GM21737 (cell line): ENCODE data around the gene GNPTG.
A peak's percentile ranks its signal among the peaks of the same experiment; 100 is the strongest.

Experiments used
- ATAC-seq: cut with Tn5 transposase; IDR thresholded peaks from one replicate; pipeline ENCODE4 v1.9.1; 2021; ENCODE audit warnings: mild to moderate bottlenecking, moderate library complexity; ENCODE audit not compliant: unreplicated experiment

Gene GNPTG

DNA sequence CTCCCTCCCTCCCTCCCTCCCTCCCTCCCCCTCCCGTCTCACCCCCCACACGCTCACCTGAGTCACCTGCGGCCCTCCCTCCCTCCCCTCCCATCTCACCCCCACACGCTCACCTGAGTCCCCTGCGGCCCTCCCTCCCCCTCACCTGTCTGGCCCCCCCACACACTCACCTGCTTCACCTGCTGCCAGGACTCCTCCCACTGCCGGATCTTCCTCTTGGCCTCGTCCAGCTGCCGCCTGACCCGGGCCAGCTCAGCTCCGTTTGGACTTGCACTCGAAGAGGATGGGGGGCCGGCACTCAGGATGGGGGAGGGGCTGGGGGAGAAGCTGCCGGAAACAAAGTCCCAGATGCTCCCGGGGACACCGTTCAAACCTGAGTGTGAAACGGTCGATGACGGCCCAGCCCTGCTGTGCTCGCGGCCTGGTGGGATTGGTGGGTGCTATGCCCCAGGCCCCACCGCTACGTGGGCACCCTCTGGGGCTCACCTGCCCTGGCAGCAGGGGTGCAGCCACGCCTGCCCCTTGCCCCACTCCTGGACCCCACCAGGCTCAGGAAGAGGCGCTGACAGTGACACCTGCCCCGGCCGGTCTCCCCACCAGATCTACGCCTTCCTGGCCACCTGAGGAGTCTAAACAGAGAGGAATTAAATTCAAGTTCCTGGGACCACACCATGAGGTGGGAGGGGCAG lies 15.9 kb downstream of the GNPTG start:
- no peak for ATAC-seq

DNA sequence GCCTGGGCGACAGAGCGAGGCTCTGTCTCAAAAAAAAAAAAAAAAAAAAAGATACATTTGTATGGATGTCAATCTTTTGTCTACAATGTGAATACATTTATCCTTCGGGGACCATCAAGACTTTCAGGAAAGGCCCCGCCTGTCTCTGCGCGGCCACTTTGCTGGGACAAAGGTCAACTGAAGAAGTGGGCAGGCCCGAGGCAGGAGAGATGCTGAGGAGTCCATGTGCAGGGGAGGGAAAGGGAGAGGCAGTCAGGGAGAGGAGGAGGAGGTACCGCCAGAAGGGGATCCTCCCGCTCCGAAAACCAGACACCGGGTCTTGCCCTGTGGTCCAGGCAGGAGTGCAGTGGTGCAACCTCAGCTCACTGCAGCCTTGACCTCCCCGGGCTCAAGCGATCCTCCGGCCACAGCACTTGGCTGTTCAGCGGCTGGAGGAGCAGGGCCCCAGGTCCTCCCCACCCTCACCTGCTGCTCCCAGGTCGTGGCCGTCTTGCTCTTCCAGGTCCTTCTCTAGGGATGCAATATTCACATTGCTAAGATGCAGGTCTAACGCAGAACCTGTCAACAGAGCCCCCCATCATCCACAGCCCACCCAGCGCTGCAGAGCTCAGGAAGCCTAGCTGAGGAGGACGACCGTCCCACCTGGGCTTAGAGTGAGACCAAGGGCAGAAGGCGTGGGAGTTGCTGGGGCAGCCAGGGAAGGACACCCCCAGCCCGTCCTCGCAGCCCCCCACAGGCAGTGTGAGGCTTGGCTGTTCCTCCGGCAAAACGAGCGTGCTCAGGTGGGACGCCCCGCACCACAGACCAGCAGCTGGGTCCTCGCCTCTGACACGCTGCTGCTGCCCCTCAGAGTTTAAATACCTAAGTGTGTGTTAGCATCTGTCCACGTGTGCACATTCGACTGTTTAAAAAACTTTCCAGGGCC lies 19.6 kb downstream of the GNPTG start:
- ATAC-seq, result no peak

DNA sequence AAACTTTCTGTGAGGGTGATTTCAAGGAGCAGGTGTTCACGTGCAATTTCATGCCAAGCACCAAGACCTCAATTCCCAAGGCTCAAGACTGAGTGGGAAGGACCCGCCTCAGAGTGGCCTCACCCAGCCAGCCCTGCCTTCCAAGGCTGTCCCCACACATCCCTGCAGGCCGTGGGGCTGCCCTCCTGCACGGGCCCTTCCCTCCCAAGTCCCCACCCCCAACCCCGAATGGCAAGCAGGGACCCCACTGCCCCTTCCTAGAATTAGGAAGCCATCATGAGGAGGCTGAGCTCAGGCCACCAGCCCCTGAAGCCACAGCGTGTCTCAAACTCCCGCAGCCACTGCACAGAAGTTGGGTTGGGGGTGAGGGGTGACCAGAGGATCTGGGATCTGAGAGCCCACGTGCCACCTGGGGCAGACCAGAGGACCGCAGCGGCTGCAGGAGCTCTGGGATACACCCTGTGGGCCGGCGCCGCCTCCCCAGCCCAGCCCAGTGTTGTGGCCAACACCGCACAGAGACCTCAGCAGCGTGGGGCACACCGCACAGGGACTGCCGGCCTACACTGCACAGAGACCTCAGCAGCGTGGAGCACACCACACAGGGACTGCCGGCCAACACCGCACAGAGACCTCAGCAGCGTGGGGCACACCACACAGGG lies 20.7 kb downstream of the GNPTG start:
- ATAC-seq, result no peak

DNA sequence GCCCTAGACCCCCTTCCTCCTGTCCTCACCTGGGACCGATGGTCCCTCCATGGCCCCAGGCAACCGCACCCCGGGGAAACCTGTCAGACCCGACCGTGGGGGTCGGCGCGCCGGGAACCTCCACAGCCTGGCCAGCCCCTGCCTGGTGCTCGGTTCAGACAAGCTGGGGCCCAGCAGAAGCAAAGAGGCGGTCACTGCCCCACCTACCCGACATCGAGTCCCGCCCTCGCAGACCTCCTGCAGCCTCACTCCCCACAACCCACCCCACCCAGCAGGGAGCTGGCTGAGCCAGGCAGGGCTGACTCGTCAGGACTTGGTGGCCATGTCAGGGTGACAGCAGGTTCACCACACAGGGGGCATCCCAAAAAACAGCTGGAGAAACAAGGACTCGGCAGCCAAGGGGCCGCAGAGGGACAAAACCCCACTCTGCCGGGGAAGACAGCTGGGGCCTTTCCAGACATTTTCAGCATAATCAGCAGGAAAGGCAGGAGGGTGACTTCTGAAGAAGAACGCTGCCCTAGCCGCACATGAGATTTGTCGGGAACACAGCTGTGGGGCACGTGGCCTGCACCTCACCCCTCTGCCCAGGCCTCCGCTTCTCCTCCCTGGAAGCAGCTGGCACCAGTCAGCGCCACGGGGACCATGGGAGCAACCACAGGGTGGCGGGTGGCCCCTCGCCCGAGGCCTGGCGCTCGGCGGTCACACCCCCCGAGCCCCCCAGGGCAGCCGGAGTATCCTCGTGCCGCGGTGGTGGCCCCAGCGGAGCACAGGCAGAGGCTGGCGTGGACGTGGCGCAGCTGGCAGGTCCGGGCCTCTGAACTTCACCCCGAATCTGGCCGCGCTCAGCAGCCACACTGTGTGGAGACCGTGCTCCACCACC lies 22.9 kb downstream of the GNPTG start:
- no peak for ATAC-seq

DNA sequence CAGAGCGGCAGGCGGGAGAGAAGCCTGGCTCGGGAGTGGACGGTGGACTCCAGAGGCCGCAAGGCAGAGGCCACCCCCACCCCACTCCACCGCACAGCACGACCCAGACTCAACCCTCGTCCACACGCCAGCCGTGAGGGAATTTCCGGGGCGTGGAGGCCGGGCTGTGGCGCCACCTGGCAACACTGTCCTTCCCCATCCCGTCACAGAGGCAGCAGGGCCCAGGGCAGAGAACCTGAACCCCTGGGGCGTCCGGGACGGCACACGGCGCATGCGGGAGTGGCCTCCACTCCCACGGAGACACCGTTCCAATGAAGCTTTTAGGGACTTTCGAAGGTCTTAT lies 23.5 kb downstream of the GNPTG start:
- ATAC-seq, result no peak

DNA sequence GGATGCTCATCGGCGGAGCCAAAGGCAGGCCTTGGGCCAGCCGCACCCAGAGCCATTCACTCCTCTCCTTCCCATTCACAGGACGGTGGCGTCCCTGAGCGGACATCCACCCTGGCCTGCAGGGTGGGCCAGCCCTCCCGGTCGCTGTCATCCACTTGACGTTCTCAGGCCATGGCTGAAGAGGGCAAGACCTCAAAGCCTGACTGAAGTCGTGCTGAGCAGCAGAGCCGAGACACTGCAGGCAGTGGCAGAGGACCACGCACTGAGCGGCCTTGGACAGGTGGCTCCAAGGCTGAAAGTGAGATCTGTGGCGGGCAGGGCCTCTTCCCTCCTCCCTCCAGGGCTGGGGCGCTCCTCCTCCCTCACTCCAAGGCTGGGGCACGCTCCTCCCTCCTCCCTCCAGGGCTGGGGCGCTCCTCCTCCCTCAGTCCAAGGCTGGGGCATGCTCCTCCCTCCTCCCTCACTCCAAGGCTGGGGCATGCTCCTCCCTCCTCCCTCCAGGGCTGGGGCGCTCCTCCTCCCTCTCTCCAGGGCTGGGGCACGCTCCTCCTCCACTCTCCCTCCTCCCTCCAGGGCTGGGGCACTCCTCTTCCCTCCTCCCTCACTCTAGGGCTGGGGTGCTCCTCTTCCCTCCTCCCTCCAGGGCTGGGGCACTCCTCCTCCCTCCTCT lies 24.1 kb downstream of the GNPTG start:
- ATAC-seq, result no peak

DNA sequence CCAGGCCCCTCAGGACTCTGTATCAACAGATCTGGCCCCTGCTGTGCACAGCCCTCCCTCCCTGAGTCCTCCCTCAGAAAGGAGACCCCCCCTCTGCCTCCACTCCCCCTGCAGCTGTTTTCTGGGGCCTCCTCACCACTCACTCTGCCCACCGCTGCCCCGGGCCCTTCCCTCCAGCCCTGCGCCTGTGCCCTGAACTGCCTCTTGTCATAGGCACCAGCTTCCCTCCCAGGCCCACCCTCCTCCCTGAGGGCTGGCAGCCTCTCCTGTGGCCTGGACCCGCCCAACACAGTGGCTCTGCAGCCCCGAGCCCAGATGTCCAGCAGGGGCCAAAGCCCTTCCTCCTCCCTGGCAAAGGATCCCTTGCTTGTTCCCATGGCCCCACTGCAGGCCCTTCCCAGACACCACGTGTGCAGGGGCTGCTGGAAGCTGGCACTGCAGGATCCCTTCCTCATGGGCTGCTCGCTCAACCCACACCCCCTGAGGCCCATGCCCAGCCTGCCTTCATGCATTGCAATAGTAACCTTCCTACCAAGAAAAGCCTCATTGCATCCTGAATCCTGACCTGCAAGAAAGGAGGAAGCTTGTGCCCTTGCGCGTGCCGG lies 25.8 kb downstream of the GNPTG start:
- no peak for ATAC-seq

DNA sequence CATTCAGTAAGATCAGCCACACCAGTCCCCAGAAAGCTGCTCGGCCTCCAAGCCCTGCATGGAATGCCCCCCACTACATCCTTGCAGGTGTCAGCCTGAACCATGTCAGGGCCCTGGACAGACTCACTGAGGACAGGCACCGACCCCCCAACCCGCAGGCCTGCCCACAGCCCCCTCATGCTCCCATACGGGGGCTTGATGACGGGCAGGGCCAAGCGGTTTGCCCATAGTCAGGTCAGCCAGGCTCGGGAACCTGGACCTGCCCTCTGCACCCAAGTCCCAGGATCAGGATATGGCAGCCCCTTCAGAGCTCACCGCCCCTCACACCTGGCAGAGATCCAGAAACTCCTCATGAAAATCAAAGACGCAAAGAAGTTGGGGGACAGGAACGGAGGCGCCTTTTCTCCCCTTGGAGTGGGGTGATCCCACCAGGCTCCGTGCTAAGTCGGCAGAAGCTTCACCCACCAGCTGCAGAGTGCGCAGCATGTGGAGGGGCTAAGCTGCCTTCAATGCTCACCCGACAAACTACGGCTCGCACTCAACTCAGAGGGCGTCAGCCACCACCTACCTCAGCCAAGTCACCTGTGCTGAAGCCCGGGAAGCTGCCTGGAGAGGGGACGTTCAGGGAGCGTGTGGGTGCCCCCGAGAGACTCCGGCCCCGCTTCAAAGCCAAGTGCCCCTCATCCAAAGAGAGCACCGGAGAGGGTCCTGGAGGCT lies 26.5 kb downstream of the GNPTG start:
- ATAC-seq, result no peak

DNA sequence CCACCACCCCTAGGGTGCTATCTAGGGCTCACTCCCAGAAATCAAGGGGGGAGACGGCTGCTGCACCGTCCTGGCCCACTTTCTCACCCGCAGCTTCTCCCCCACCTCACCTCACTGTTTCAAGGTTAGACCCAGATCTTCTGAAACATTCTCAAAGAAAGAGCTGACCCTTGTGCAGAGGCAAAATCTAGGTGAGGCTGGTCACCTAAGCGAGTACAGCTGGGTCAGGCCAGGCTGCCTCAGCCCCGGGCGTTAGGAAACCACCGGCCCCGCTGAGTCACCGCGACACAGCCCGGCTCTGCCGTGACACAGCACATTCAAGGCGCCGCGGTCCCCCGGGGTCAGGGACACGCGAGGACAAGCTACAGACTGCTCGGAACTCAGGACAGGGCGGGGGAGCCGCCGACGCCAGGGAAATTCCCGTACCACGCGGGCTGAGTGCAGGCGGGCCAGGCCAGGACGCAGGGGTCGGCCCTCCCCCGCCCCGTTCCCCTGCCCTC lies 27.1 kb downstream of the GNPTG start:
- ATAC-seq, result peak; percentile 36

DNA sequence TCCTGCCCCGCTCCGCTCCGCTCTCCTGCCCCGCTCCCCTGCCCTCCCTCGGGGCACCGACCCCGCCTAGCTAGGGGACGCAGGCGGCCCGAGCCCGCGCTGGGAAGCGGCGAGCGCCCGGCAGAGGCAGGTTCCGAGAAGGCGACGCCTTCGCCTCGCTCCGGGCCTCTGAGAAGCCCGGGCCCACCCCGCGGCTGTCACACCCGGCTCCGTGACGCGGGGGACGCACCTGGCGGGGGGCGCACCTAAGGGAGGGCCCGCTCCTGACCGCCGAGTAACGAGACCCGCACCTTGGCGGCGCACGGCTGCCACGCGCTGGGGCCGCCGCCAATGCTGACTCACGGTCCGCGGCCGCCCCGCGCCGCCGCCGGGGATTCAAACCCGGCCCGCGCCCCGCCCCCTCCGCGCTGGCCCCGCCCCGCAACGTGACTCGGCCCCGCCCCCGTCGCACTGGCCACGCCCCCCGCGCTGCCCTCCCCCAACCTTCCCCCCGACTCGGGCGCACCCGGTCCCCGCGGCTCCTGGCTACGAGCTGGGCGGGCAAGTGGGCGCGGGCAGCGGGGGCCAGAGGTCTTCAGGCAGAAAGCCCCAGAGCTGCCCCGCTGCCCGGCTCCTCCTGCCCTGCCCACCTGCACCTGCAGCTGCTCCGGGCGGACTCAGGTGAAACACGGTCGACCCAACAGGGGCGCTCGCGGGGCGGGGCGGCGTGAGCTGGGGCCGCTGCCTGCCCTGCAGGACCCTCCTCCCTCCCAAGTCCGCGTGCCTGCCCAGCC lies 27.8 kb downstream of the GNPTG start:
- peak; percentile 49 for ATAC-seq

DNA sequence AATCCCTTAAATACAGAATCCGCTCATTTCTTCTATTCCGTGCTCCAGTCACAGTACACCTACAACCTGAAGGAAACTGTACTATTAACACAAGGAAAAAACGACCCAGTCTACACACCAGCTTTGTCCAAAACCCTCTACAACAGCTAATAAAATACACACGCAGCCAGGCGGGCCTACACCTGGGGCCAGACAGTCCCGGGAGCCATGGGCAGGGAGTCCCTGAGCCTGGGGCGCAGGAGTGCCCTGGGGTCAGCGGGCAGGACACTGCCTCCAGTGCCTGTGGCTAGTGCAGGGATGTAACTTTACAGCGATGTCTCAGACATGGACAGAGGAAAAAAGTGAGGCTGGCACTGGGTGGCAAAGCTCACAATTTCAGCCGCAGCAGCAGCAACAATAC lies 28.5 kb downstream of the GNPTG start:
- no peak for ATAC-seq

DNA sequence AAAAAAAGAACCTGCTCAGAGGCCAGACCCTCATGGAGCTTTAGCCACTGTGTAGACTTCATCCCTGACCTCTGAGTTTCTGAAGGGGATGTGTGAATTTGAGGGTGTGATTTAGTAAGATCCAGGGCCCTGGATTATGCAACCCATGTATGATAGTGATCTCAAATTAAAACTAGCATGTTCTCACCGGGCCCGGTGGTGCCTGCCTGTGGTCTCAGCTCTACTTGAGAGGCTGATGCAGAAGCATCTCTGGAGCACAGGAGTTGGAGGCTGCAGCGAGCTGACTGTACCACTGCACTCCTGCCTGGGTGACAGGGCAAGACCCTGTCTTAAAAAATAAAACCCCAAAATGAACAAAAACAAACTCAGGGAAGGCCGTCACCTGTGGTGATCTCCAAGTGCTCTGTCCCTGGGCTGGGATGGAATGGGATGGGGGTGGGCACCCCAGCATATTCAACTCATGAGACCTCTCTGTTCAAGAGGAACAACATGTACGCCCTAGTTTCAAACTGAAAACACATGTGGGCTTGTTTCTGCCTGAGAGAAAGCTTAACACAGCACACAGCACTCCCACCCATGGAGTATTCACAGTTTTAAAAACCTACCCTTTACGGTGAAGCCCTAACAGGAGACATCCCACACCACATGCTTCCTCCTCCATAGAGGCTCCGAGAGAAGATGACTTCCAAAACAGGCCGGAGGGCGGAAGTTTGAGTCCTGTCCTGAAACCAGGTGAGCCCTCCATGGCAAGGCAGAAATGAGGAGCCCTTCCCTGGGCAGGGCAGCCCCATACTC lies 30.1 kb downstream of the GNPTG start:
- no peak for ATAC-seq

DNA sequence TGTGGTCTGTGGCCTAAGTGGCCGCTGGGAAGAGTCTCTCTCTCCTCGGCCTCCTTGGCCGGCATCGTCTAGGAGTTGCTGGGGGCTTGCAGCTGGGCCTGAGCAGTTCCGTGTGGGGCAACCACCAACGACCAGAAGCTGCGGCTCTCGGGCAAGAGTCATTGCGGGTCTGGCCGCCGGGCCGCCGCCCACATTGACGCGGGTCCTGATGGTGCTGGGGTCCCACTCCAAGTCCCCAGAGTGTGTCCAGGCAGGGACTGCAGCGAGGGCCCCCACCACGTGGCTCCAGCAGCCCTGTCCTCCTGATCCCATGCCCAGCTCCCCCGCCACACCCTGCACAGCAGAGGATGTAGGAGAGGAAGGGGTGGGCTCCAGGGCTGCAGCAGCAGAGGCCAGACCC lies 31.8 kb downstream of the GNPTG start:
- no peak for ATAC-seq

DNA sequence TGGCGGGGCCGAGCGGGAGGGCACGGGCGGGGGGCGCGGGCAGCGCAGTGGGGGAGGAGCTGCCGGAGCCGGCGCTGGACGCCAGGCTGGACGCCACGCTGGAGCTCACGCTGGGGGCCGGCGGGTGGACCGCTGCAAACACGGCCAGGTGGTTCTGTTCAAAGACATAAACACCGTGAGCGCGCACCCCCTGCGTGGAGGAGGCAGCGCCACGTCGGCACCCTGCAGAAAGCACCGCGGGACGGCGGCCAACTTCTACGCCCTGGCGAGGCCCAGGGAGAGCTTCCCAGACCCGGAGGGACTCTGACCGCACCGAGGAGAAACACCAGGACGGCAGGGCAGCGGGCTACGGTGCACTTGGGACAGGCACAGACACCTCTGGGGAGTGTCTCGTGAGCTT lies 33.5 kb downstream of the GNPTG start:
- ATAC-seq, result no peak

DNA sequence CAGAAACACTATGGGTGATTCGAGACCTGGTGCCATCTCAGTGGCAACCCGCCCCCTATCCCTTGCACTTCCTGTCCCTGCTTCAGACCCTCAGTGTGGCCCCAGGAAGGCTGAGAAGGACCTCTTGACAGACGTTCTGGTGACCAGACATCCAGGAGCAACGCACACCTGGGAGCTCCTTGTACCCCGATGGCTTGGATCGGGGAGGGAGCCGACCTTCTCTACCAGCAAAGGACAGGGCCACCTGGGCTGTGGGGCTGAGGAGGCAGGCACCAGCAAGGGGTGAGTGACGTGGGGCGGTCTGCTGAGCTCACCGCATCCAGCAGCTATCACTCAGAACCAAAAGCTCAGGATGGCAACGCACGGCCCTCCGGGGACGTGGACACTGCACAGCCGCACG lies 35.6 kb downstream of the GNPTG start:
- ATAC-seq, result no peak

DNA sequence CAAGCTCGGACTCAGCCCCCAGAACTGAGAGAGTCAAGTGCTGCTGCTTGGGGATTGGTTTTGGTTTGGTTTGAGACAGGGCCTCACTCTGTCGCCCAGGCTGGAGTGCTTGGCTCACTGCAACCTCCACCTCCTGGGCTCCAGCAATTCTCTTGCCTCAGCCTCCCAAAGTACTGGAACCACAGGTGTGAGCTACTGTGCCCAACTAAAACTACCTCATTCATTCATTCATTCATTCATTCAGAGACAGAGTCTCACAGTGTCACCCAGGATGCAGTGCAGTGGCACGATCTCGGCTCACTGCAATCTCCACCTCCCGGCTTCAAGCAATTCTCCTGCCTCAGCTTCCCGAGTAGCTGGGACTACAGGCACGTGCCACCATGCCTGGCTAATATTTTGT lies 38.0 kb downstream of the GNPTG start:
- no peak for ATAC-seq

DNA sequence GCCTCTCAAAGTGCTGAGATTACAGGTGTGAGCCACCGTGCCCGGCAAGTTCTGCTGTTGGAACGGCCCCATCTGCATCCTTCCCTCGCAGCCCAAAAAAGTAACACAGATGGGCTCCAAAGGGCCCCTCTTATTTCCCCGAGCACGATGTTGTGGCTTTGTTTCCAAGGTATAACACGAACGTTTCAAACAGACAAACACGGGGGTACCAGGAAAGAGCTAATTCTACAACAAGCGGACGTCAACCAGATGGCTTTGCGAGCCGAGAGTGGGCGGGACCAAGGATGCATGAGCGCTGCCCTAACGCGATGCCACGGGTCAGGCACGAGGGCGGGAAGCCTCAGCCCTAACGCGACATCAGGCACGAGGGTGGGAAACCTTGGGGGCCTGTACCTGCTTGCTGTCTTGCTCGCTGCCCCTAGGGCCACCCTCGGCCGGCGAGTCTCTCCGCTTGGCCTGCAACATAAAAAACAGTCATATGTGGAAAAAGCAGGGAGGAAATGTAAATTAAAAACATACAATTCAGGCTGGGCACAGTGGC lies 38.6 kb downstream of the GNPTG start:
- no peak for ATAC-seq
